ENCODE measurements around the gene ITPKA. TPM values are rescaled to one million over a fixed set of nuclear protein-coding genes. Genes with fewer than 3 reads are reported as not detected.

Gene ITPKA
- 12.4 and 15.6 TPM in 2 replicates for total RNA-seq

DNA sequence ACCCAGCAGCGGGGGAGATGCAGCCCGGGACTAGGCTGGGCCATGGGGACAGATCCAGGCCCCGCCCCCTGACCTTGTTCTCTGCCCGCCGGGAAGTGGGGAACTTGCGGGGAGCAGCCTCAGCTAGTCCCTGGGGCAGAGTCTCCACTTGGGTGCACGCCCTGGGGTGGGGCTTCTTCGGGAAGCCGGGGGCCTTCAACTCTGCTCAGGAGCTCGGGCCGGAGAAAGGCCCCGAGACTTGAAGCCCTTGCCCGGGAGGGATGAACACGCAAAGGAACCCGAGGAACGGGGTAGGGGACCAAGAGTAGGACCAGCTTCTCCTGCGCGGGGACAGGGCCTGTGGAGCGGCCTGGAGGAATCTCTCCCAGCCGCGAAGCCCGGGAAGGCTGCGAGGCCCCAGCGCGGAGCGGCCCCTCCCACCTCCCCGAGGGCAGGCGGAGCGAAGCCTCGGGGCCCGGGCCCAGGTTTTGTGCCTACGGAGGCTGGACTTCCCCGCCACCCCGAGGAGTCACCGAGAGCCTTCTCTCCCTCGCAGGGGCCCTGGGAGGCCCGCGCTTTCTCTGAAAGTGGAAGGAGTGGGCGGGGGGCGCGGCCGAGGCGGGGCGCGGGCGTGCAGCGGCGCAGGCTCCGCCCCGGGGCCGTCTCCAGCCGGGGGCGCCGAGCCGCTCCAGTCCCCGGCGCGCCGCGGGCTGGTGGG is at the start of gene ITPKA:
ITPKA (plus strand) TSS at position 670 of the 697 bp plus-strand sequence. CDS start 54 bp downstream, outside the sequence.

GRCh38 chr15:41513506-41514227 is 20.0 kb downstream of the ITPKA start, which contains the start of gene LTK:
LTK (minus strand) TSS chr15:41513827; CDS start chr15:41513709, 118 bp downstream.

Other genes starting within 250 kb of the ITPKA start
- 21.3 and 24.2 TPM in 2 replicates for gene OIP5, start 161.3 kb upstream of the ITPKA start, total RNA-seq
- 106 and 111 TPM in 2 replicates for gene NUSAP1, start 161.0 kb upstream of the ITPKA start, total RNA-seq
- 20.1 and 25.4 TPM in 2 replicates for gene NDUFAF1, start 91.4 kb upstream of the ITPKA start, total RNA-seq
- 13.4 and 15.5 TPM in 2 replicates for gene RTF1, start 76.8 kb upstream of the ITPKA start, total RNA-seq
- 0.50 and 0.59 TPM in 2 replicates for gene LTK, start 20.0 kb downstream of the ITPKA start, total RNA-seq
- 16.8 TPM in 2 replicates for gene RPAP1, start 50.4 kb downstream of the ITPKA start, total RNA-seq
- 3.9 and 6.4 TPM in 2 replicates for gene TYRO3, start 65.3 kb downstream of the ITPKA start, total RNA-seq
- gene MGA, start 166.5 kb downstream of the ITPKA start, total RNA-seq: 7.4 and 7.7 TPM in 2 replicates